Measurements from ENCODE around the gene GLDN.

GRCh38 chr15:51382787-51383186, 41.3 kb downstream of the GLDN start:
- TF ChIP-seq REST (IDR thresholded peaks at IDR 0.05; ENCODE audit: unreplicated experiment) (no peak), EZH2phosphoT487 (IDR thresholded peaks at IDR 0.05; ENCODE audit: unreplicated experiment) (no peak), CTCF (conservative IDR thresholded peaks at IDR 0.05; ENCODE audit: low read depth in 2 of 2) (peak; percentile 60 to 61), EZH2 (IDR thresholded peaks at IDR 0.05; ENCODE audit: low read depth, unreplicated experiment) (no peak), POLR2AphosphoS5 (IDR thresholded peaks at IDR 0.05; ENCODE audit: low read depth) (no peak), ETS1 (IDR thresholded peaks at IDR 0.05) (no peak), ZNF462 (CRISPR knock-in tag; IDR thresholded peaks at IDR 0.05) (no peak), NANOG (IDR thresholded peaks at IDR 0.05; ENCODE audit: borderline replicate concordance) (no peak), CREB1 (CRISPR knock-in tag; IDR thresholded peaks at IDR 0.05; ENCODE audit: low read depth) (no peak), JUNB (IDR thresholded peaks at IDR 0.05; ENCODE audit: unreplicated experiment) (no peak), STAT1 (IDR thresholded peaks at IDR 0.05; ENCODE audit: unreplicated experiment) (no peak), ZNF331 (CRISPR knock-in tag; IDR thresholded peaks at IDR 0.05; ENCODE audit: low read depth) (no peak)

All from GM23338 (cell line).